Osteoblast (primary cell): ENCODE data around the gene EZH1. TPM values are rescaled to one million over a fixed set of nuclear protein-coding genes. Genes with fewer than 3 reads are reported as not detected.

Experiments used
- DNase-seq: peaks from one replicate; pipeline ENCODE4 v3.0.0; 2011; ENCODE audit warnings: low spot score, mixed read lengths; ENCODE audit not compliant: insufficient read length; ENCODE audit errors: missing footprints
- H2AFZ ChIP-seq: 2 replicates; pipeline ENCODE4 v1.6.0; 2011; ENCODE audit warnings: mild to moderate bottlenecking, low read length
- H3K27ac ChIP-seq: 2 replicates; pipeline ENCODE4 v1.5.1; 2011; ENCODE audit warnings: mild to moderate bottlenecking, low read depth, low read length, moderate library complexity
- H3K27me3 ChIP-seq: 2 replicates; pipeline ENCODE4 v1.6.0; 2012; ENCODE audit warnings: mild to moderate bottlenecking, control low read depth, inconsistent platforms, low read length, moderate library complexity; ENCODE audit not compliant: insufficient read depth
- H3K36me3 ChIP-seq: 2 replicates; pipeline ENCODE4 v1.5.1; 2011; ENCODE audit warnings: mild to moderate bottlenecking, low read length, control low read depth, moderate library complexity; ENCODE audit not compliant: insufficient read depth
- H3K4me1 ChIP-seq: 2 replicates; pipeline ENCODE4 v1.5.1; 2011; ENCODE audit warnings: mild to moderate bottlenecking, low read length, control low read depth, moderate library complexity; ENCODE audit not compliant: insufficient read depth
- H3K4me2 ChIP-seq: 2 replicates; pipeline ENCODE4 v1.6.0; 2011; ENCODE audit warnings: mild to moderate bottlenecking, low read length; ENCODE audit not compliant: insufficient read depth
- H3K4me3 ChIP-seq: fragments of 200-600 bp; sonication (generic); 3 replicates; pipeline ENCODE4 v1.5.1; 2012; ENCODE audit warnings: mild to moderate bottlenecking, low read length, inconsistent platforms; ENCODE audit not compliant: insufficient read depth
- H3K79me2 ChIP-seq: 2 replicates; pipeline ENCODE4 v1.6.0; 2012; ENCODE audit warnings: mild to moderate bottlenecking, low read length, control low read depth, inconsistent platforms; ENCODE audit not compliant: insufficient read depth
- H3K9me3 ChIP-seq: 2 replicates; pipeline ENCODE4 v1.5.1; 2011; ENCODE audit warnings: low read depth, low read length, control low read depth
- H4K20me1 ChIP-seq: 2 replicates; pipeline ENCODE4 v1.6.0; 2012; ENCODE audit warnings: mild to moderate bottlenecking, low read length, control low read depth; ENCODE audit not compliant: insufficient read depth
- total RNA-seq: library from RNA; depleted of rRNA; stranded (reverse); fragments of >200 nt; gene quantifications from 2 replicates; pipeline ENCODE4 v1.2.3, GENCODE V29; 2012
- TF ChIP-seq, protein P1 (sequence below): IDR thresholded peaks from 2 replicates; pipeline ENCODE4 v1.5.1; 2011; ENCODE audit warnings: mild to moderate bottlenecking, low read depth, low read length, moderate library complexity; ENCODE audit errors: extremely low read depth

The EZH1 gene
- total RNA-seq, 1 donor, result 30.8 TPM

DNA sequence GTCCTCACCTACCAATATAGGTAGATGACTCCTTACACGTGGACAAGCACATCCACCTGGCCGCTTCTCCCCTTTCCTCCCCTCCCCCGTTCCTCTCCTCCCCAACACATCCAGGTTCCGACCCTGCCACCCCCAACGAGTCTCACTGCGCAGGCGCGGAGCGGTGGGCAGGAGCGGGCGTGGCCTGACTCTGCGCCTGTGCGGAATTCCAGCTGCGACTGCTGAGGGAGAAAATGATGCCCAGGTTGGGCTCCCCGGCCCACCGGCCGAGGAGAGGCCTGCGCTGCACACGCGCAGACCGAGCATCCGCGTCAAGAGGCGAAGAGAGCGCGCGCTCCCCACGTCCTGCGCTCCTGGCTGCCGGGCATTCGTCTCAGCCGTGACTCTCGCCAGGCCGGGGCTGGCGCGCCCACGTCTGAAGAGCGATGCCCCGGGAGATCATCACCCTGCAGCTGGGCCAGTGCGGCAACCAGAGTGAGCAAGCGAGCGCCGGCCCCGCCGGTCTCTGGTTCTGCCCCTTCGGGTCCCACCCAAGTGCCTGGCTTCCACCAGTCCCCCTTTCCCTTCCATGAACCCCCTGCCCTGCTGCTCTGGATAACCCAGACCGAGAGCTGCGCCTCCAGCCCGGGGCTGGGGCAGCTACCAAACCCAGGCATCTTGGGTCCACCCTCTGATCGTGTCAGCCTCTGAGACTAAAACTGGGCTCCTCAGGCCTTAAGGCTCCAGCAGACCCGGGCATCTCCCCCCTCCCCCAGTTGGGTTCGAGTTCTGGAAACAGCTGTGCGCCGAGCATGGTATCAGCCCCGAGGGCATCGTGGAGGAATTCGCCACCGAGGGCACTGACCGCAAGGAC is 85.5 kb downstream of the EZH1 start, which contains the start of gene TUBG2:
TUBG2 (plus strand) TSS at position 206 of the 853 bp plus-strand sequence; CDS start at position 426, 220 bp downstream.
- no peaks in the 10 kb centered on the region for H3K27me3 ChIP-seq
- H3K36me3 ChIP-seq, result peaks cover 23% of the 10 kb centered on the region
- TF ChIP-seq, protein P1, sequence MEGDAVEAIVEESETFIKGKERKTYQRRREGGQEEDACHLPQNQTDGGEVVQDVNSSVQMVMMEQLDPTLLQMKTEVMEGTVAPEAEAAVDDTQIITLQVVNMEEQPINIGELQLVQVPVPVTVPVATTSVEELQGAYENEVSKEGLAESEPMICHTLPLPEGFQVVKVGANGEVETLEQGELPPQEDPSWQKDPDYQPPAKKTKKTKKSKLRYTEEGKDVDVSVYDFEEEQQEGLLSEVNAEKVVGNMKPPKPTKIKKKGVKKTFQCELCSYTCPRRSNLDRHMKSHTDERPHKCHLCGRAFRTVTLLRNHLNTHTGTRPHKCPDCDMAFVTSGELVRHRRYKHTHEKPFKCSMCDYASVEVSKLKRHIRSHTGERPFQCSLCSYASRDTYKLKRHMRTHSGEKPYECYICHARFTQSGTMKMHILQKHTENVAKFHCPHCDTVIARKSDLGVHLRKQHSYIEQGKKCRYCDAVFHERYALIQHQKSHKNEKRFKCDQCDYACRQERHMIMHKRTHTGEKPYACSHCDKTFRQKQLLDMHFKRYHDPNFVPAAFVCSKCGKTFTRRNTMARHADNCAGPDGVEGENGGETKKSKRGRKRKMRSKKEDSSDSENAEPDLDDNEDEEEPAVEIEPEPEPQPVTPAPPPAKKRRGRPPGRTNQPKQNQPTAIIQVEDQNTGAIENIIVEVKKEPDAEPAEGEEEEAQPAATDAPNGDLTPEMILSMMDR, result no peak
- peaks cover 18% of the 10 kb centered on the region for H3K4me1 ChIP-seq
- peak within 1 kb of the TSS; percentile 70 for H3K27ac ChIP-seq
- peak; percentile 99 for DNase-seq
- H2AFZ ChIP-seq, result peak within 1 kb of the TSS; percentile 85
- peaks cover under 1% of the 10 kb centered on the region for H4K20me1 ChIP-seq
- no peaks in the 10 kb centered on the region for H3K9me3 ChIP-seq
- peak within 1 kb of the TSS; percentile 87 for H3K4me3 ChIP-seq
- peak within 1 kb of the TSS; percentile 84 for H3K4me2 ChIP-seq
- H3K79me2 ChIP-seq, result peaks cover 14% of the 10 kb centered on the region

DNA sequence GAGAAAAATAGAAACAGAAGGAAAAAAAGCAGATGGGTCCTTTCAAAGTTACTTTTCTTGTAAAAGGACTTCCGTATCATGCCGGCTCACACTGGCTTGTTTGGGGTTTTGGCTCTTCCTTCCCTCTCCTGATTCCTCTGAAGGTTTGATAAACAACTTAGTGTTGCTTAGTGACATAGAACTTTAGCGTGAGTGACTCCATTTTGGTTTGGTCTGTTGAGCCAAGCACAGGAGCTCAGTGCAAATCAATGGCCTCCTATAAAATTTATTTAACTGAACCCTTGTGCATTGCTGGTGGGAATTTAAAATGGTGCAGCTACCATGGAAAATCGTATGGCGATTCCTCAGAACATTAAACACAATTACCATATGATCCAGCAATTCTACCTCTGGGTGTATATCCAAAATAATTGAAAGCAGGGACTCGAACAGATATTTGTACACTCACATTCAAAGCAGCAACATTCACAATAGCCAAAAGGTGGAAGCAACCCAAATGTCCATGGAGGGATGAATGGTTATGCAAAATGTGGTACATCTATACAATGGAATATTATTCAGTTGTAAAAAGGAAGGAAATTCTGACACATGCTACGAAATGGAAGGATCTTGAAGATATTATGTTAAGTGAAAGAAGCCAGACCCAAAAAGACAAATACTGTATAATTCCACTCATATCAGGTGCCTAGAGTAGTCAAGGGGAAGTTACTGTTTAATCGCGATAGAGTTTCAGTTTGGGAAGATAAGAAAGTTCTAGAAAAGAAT is 86.8 kb downstream of the EZH1 start:
- H3K4me2 ChIP-seq, result no peak overlapping the region
- H3K9me3 ChIP-seq, result no peaks in the 10 kb centered on the region
- DNase-seq, result no peak
- H3K36me3 ChIP-seq, result peaks cover 14% of the 10 kb centered on the region
- no peaks in the 10 kb centered on the region for H3K27me3 ChIP-seq
- H3K4me1 ChIP-seq, result peaks cover 25% of the 10 kb centered on the region
- H4K20me1 ChIP-seq, result no peaks in the 10 kb centered on the region
- no peak overlapping the region for H3K4me3 ChIP-seq
- no peak overlapping the region for H2AFZ ChIP-seq
- no peak overlapping the region for H3K27ac ChIP-seq
- TF ChIP-seq, protein P1, result no peak
- peaks cover 14% of the 10 kb centered on the region for H3K79me2 ChIP-seq

DNA sequence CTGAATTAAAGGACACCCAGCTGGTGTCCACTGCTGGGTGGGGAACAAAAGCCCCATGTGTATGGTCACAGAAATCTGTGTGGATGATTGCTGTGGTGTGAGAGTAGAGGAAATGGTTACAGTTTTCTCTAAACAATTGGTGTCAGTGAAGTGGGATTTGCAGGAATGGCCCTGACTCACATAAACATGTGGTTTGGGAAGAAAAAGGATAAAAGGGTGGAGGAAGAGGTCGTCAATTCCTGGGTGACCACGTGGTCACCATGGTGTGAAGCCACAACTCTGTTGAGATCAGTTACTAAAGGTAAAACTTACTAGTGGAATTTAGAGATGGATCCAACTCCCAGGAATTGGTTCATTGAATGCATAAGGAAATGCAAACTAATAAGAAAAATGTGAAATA is 89.3 kb downstream of the EZH1 start:
- H3K27me3 ChIP-seq, result no peaks in the 10 kb centered on the region
- H3K27ac ChIP-seq, result no peak overlapping the region
- H3K4me3 ChIP-seq, result no peak overlapping the region
- peaks cover 17% of the 10 kb centered on the region for H3K4me1 ChIP-seq
- H3K79me2 ChIP-seq, result peaks cover 5% of the 10 kb centered on the region
- H4K20me1 ChIP-seq, result no peaks in the 10 kb centered on the region
- H3K9me3 ChIP-seq, result no peaks in the 10 kb centered on the region
- peak; percentile 46 for DNase-seq
- H3K36me3 ChIP-seq, result no peaks in the 10 kb centered on the region
- H2AFZ ChIP-seq, result peak overlapping the region; percentile 56
- H3K4me2 ChIP-seq, result no peak overlapping the region
- TF ChIP-seq, protein P1, result no peak
